C1 segment of cervical spinal cord (tissue), 14 donors: Measurements from ENCODE around the gene EME2.
A peak's percentile ranks its signal among the peaks of the same experiment; 100 is the strongest.

ENCODE experiments used
- DNase-seq, 14 donors: peaks; one replicate each; lab custom pipeline; 2025; lab: John Stamatoyannopoulos, UW

The EME2 gene

DNA sequence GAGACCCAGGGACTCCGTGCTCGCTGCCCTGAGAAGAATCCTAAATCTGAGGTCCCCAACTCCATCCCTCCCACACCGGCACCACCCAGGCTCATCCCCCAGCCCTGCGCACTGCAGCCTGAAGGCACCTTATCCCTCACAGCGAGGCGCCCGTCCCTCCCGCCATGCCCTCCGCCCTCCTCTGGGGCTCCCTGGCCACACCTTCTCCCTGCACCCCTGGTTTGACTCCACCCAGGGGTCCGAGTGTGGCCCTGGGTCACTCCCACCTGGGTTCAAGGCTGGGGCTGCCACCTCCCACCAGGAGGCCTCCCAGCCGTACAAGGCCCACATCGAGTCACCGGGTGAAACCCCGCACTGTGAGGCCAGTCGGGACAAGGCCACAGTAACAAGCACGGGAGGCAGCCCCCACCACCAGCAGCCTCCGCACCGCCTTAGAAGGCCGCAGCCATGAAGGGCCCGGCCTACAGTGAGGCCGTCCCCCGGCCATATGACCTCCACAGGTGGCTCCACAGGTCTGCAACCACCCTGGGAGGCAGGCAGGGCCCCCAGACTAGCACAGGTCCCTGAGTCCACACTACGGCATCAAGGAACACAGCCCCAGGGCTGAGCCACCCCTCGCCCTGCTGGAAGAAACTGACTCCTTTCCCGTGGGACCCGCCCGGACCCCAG, 45.7 kb downstream of the EME2 start:
- no peak for DNase-seq

GRCh38 chr16:1818873-1819525, 46.4 kb downstream of the EME2 start:
- DNase-seq, result no peak

DNA sequence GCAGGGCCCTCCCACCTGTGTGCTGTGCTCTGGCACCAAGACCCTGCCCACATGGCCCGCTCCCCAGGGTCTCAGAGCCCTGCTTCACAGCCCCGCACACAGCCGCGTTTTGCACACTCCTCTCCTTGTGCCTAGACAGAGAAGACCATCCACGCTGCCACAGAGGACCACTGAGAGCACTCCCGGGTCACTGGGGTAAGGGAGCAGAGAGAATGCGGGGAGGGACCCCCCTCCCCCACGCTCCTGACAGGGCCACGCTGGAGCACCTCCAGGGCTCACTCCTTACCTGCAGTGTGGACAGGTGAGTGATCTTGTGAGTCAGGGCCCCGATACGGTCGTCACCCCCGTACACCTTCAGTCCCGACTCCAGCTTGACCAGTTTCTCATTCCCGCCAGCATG, 47.0 kb downstream of the EME2 start:
- no peak for DNase-seq

- DNase-seq, result no peak
Observed at GRCh38 chr16:1820096-1820945, 47.7 kb downstream of the EME2 start.

- no peak for DNase-seq
Observed at GRCh38 chr16:1820946-1821290, 48.3 kb downstream of the EME2 start.

GRCh38 chr16:1821861-1822611, 49.4 kb downstream of the EME2 start:
- no peak for DNase-seq

DNA sequence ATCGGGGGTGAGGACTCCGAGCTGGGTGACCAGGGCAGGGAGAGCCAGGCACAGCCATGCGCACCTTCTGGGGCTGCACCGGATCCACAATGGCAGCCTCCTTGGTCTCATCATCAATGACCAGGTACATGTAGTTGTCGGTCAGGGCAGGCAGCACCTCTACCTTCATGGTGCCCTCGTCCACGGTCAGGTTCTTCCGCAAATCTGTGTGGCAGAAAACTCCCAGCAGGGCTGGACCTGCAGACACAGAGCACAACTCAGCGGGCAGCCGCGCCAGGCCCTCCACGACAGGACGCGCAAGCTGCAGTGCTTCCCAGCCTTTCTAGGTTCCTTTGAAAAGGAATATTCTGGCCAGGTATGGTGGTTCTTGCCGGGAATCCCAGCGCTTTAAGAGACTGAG, 50.2 kb downstream of the EME2 start:
- DNase-seq, result no peak

DNA sequence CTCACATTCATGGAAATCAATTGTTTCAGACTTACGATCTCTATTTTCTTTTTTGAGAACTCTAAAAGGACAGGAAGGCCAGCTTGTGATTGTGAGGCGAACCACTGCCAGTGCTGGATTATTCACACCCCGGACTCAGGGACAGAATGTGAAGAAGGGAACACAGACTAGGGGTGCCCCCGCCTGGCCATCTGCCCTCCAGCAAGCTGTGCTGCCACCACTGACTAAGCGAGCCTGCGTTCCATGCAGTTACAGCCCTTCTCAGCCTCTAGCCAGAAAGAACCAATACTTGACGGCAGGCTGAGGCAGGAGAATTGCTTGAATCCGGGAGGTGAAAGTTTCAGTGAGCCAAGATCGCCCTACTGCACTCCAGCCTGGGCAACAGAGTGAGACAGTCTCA, 51.2 kb downstream of the EME2 start:
- peak in 1 of 14 donors; percentile 11 for DNase-seq

GRCh38 chr16:1825381-1825863, 52.8 kb downstream of the EME2 start:
- DNase-seq, result no peak
